ENCODE results near the gene HSF2.

The HSF2 gene

GRCh38 chr6:122405417-122405816 is 6.0 kb downstream of the HSF2 start:
- Histone ChIP-seq H3K79me2 (ENCODE audit: low read length) (peaks cover 97% of the 10 kb centered on the region), H4K20me1 (ENCODE audit: insufficient read depth, low read length) (peaks cover 33% of the 10 kb centered on the region), H2AFZ (ENCODE audit: low read depth, low read length) (no peak overlapping the region), H3K9me3 (ENCODE audit: insufficient read depth, low read length) (no peaks in the 10 kb centered on the region), H3K27ac (ENCODE audit: low read length) (no peak overlapping the region), H3K27me3 (ENCODE audit: low read depth, low read length) (no peaks in the 10 kb centered on the region), H3K4me3 (ENCODE audit: low read length) (no peak overlapping the region), H3K4me1 (ENCODE audit: low read length) (peaks cover 7% of the 10 kb centered on the region), H3K36me3 (replicated peaks; ENCODE audit: low read depth, low read length) (no peaks in the 10 kb centered on the region), H3K9ac (ENCODE audit: low read length) (no peak overlapping the region), H3K4me2 (ENCODE audit: low read length) (no peak overlapping the region)
- TF ChIP-seq CTCF (IDR thresholded peaks at IDR 0.05; ENCODE audit: low read depth, low read length) (no peak), EZH2phosphoT487 (IDR thresholded peaks at IDR 0.05; ENCODE audit: low read depth) (no peak)

- H3K4me2 ChIP-seq (ENCODE audit: low read length) = no peak overlapping the region
- peaks cover 2% of the 10 kb centered on the region for H3K4me1 ChIP-seq (ENCODE audit: low read length)
- no peak overlapping the region for H2AFZ ChIP-seq (ENCODE audit: low read depth, low read length)
- no peaks in the 10 kb centered on the region for H3K36me3 ChIP-seq (replicated peaks; ENCODE audit: low read depth, low read length)
- no peaks in the 10 kb centered on the region for H3K9me3 ChIP-seq (ENCODE audit: insufficient read depth, low read length)
- no peak overlapping the region for H3K4me3 ChIP-seq (ENCODE audit: low read length)
- no peak for TF ChIP-seq CTCF (IDR thresholded peaks at IDR 0.05; ENCODE audit: low read depth, low read length)
- TF ChIP-seq EZH2phosphoT487 (IDR thresholded peaks at IDR 0.05; ENCODE audit: low read depth) = no peak
- H3K27ac ChIP-seq (ENCODE audit: low read length) = no peak overlapping the region
- H3K27me3 ChIP-seq (ENCODE audit: low read depth, low read length) = no peaks in the 10 kb centered on the region
- peaks cover 30% of the 10 kb centered on the region for H4K20me1 ChIP-seq (ENCODE audit: insufficient read depth, low read length)
- peaks cover 97% of the 10 kb centered on the region for H3K79me2 ChIP-seq (ENCODE audit: low read length)
- no peak overlapping the region for H3K9ac ChIP-seq (ENCODE audit: low read length)
Measured at GRCh38 chr6:122406187-122406586, 6.7 kb downstream of the HSF2 start.

- no peaks in the 10 kb centered on the region for H3K4me1 ChIP-seq (ENCODE audit: low read length)
- peaks cover 28% of the 10 kb centered on the region for H4K20me1 ChIP-seq (ENCODE audit: insufficient read depth, low read length)
- no peak overlapping the region for H3K9ac ChIP-seq (ENCODE audit: low read length)
- TF ChIP-seq CTCF (IDR thresholded peaks at IDR 0.05; ENCODE audit: low read depth, low read length) (no peak), EZH2phosphoT487 (IDR thresholded peaks at IDR 0.05; ENCODE audit: low read depth) (no peak)
- no peaks in the 10 kb centered on the region for H3K9me3 ChIP-seq (ENCODE audit: insufficient read depth, low read length)
- no peak overlapping the region for H3K4me3 ChIP-seq (ENCODE audit: low read length)
- H2AFZ ChIP-seq (ENCODE audit: low read depth, low read length) = no peak overlapping the region
- no peak overlapping the region for H3K27ac ChIP-seq (ENCODE audit: low read length)
- H3K4me2 ChIP-seq (ENCODE audit: low read length) = no peak overlapping the region
- no peaks in the 10 kb centered on the region for H3K36me3 ChIP-seq (replicated peaks; ENCODE audit: low read depth, low read length)
- H3K79me2 ChIP-seq (ENCODE audit: low read length) = peaks cover 93% of the 10 kb centered on the region
- H3K27me3 ChIP-seq (ENCODE audit: low read depth, low read length) = no peaks in the 10 kb centered on the region
Measured at GRCh38 chr6:122407712-122408111, 8.3 kb downstream of the HSF2 start.

- Histone ChIP-seq H2AFZ (ENCODE audit: low read depth, low read length) (no peak overlapping the region), H3K4me1 (ENCODE audit: low read length) (no peaks in the 10 kb centered on the region), H3K27me3 (ENCODE audit: low read depth, low read length) (no peaks in the 10 kb centered on the region), H3K36me3 (replicated peaks; ENCODE audit: low read depth, low read length) (no peaks in the 10 kb centered on the region), H3K4me2 (ENCODE audit: low read length) (no peak overlapping the region), H4K20me1 (ENCODE audit: insufficient read depth, low read length) (peaks cover 28% of the 10 kb centered on the region), H3K4me3 (ENCODE audit: low read length) (no peak overlapping the region), H3K79me2 (ENCODE audit: low read length) (peaks cover 87% of the 10 kb centered on the region), H3K9ac (ENCODE audit: low read length) (no peak overlapping the region), H3K27ac (ENCODE audit: low read length) (no peak overlapping the region), H3K9me3 (ENCODE audit: insufficient read depth, low read length) (no peaks in the 10 kb centered on the region)
- TF ChIP-seq CTCF (IDR thresholded peaks at IDR 0.05; ENCODE audit: low read depth, low read length) (no peak), EZH2phosphoT487 (IDR thresholded peaks at IDR 0.05; ENCODE audit: low read depth) (no peak)
Measured at GRCh38 chr6:122408240-122408639, 8.8 kb downstream of the HSF2 start.
